ENCODE results near the gene CDKN1C. TPM values are rescaled to one million over a fixed set of nuclear protein-coding genes. Genes with fewer than 3 reads are reported as not detected.

CDKN1C gene
- total RNA-seq, 1 experiment from 2014 or later, result 15.4 TPM

DNA sequence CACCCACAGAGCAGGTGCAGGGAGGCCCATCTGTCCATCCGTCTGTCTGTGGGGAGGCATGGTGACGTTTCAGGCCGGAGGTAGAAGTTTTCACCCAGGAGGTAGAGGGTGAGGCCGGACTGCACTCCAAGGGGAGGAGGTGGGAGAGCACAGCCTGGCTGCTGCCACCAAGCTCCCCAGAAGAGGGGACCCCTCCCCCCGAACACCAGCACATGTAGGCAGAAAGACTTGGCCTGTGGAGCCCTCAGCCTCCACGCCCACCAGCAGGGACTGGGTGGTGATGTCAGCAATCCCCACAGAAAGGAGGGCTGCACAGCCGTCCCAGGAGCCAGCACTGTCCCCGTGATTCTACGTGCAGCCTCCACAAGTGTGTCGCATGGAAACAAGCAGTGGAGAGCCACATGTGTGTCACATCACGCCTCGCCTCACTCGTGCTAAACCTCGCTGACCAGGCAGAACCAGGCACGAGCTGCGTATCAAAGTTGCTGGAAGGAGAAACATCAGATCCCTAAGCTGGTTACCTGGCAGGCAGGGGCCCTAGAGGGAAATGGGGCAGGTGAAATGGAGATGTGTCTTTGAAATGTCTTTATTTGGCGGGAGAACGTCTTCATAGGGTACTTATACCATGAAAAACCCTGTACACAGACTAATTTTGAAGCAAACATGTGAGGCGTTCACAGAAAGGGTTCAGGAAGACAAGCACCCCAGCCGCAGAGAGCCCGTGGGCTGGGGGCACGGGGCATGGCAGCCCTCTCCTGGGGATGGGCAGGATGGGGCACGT is 49.1 kb downstream of the CDKN1C start:
- no peaks in the 10 kb centered on the region for H3K4me1 ChIP-seq (ENCODE audit: insufficient read depth, low read length)
- H4K91ac ChIP-seq (ENCODE audit: insufficient read length, low read depth, low read length), result no peak overlapping the region
- TF ChIP-seq CTCF (conservative IDR thresholded peaks at IDR 0.05), result no peak
- H2AFZ ChIP-seq (ENCODE audit: low read length), result no peak overlapping the region
- no CpG with 5 or more reads among the region's 23 CpGs for WGBS (ENCODE audit: extremely low coverage, insufficient read length, low lambda C conversion rate)
- no peak overlapping the region for H3K14ac ChIP-seq (ENCODE audit: insufficient read depth, low read length)
- H3K27ac ChIP-seq (ENCODE audit: insufficient read length, low read depth, low read length), result no peak overlapping the region
- 0 out of 7 replicates have a peak overlapping the region, but pooled peaks of 1 of the 3 experiments have one; percentile 1 for H3K27ac Mint-ChIP-seq
- no peaks in the 10 kb centered on the region for H3K79me1 ChIP-seq (ENCODE audit: insufficient read depth, low read depth, low read length, poor library complexity, severe bottlenecking)
- no peak overlapping the region for H3K4me2 ChIP-seq (ENCODE audit: insufficient read depth, insufficient read length, low read length)
- H3K27me3 ChIP-seq (ENCODE audit: insufficient read depth, low read length), result no peaks in the 10 kb centered on the region; the same call in 1 of the 2 replicates
- no peak overlapping the region for H4K5ac ChIP-seq (ENCODE audit: insufficient read length, low read depth, low read length)
- no peak overlapping the region for H2AK5ac ChIP-seq (ENCODE audit: insufficient read length, low read length)
- H3K79me2 ChIP-seq (ENCODE audit: insufficient read depth, low read length), result no peaks in the 10 kb centered on the region
- H3K36me3 Mint-ChIP-seq (ENCODE audit: insufficient read depth in 1 of 3, low read depth in 3 of 3), result no peaks in the 10 kb centered on the region
- H3K27me3 Mint-ChIP-seq (ENCODE audit: low read depth), result peaks cover 68% of the 10 kb centered on the region
- H3K4ac ChIP-seq (ENCODE audit: low read depth, low read length), result no peak overlapping the region
- H3K23ac ChIP-seq (ENCODE audit: insufficient read length, low read depth, low read length), result no peak overlapping the region
- H3K56ac ChIP-seq (ENCODE audit: insufficient read length, low read depth, low read length), result no peak overlapping the region
- no peak overlapping the region for H4K8ac ChIP-seq (replicated peaks; ENCODE audit: insufficient read length, low read depth, low read length)
- H3K4me1 Mint-ChIP-seq, result peaks cover 36 to 41% of the 10 kb centered on the region in 2 experiments
- H3K18ac ChIP-seq (ENCODE audit: insufficient read length, low read depth, low read length), result no peak overlapping the region
- H3K4me3 Mint-ChIP-seq, result no peak overlapping the region; a peak in 1 of 5 replicates
- no peak overlapping the region for H2BK15ac ChIP-seq (ENCODE audit: low read depth, low read length)
- no peak overlapping the region for H2BK12ac ChIP-seq (ENCODE audit: insufficient read length, low read depth, low read length)
- H2BK120ac ChIP-seq (ENCODE audit: low read depth, low read length, poor library complexity, severe bottlenecking), result no peak overlapping the region
- no peaks in the 10 kb centered on the region for H3K9me3 ChIP-seq (ENCODE audit: control insufficient read depth, low read depth, low read length)
- H3K9me3 Mint-ChIP-seq, result no peaks in the 10 kb centered on the region
- H3T11ph ChIP-seq (ENCODE audit: low read length), result no peak overlapping the region
- H2BK5ac ChIP-seq (ENCODE audit: insufficient read length, low read length), result no peak overlapping the region
- DNase-seq, result no peak
- no peaks in the 10 kb centered on the region for H3K23me2 ChIP-seq (ENCODE audit: insufficient read length, low read depth, low read length, poor library complexity, severe bottlenecking)
- no peaks in the 10 kb centered on the region for H4K20me1 ChIP-seq (ENCODE audit: control insufficient read depth, insufficient read depth, insufficient read length)
- H2BK20ac ChIP-seq (ENCODE audit: low read depth, low read length, poor library complexity, severe bottlenecking), result no peak overlapping the region
- no peak overlapping the region for H3K9ac ChIP-seq (ENCODE audit: extremely low read depth, insufficient read length, low read length)
